ENCODE data around the gene TIMP3.

TIMP3 gene

GRCh38 chr22:32824531-32825312, 23.2 kb downstream of the TIMP3 start:
- DNase-seq (ENCODE audit: low read depth): no peak
- Histone ChIP-seq H3K4me3 (ENCODE audit: low read length) (no peak overlapping the region), H3K4me1 (ENCODE audit: control insufficient read depth, insufficient read depth, low read length) (peaks cover 17% of the 10 kb centered on the region), H3K9me3 (ENCODE audit: control insufficient read depth, low read length) (no peaks in the 10 kb centered on the region), H3K36me3 (ENCODE audit: control insufficient read depth, insufficient read depth, low read length, severe bottlenecking) (peaks cover 58% of the 10 kb centered on the region), H3K9ac (ENCODE audit: low read length) (no peak overlapping the region), H3K27me3 (replicated peaks; ENCODE audit: control insufficient read depth, insufficient read depth, low read length) (no peaks in the 10 kb centered on the region)

- no peaks in the 10 kb centered on the region for H3K9me3 ChIP-seq (ENCODE audit: control insufficient read depth, low read length)
- peaks cover 17% of the 10 kb centered on the region for H3K4me1 ChIP-seq (ENCODE audit: control insufficient read depth, insufficient read depth, low read length)
- H3K4me3 ChIP-seq (ENCODE audit: low read length): no peak overlapping the region
- H3K36me3 ChIP-seq (ENCODE audit: control insufficient read depth, insufficient read depth, low read length, severe bottlenecking): peaks cover 59% of the 10 kb centered on the region
- no peaks in the 10 kb centered on the region for H3K27me3 ChIP-seq (replicated peaks; ENCODE audit: control insufficient read depth, insufficient read depth, low read length)
- DNase-seq (ENCODE audit: low read depth): no peak
- peak overlapping the region; percentile 20 for H3K9ac ChIP-seq (ENCODE audit: low read length)
Measured at GRCh38 chr22:32826537-32826936, 25.0 kb downstream of the TIMP3 start.

GRCh38 chr22:32827049-32827602, 25.6 kb downstream of the TIMP3 start:
- no peaks in the 10 kb centered on the region for H3K9me3 ChIP-seq (ENCODE audit: control insufficient read depth, low read length)
- peak overlapping the region; percentile 20 for H3K9ac ChIP-seq (ENCODE audit: low read length)
- H3K4me1 ChIP-seq (ENCODE audit: control insufficient read depth, insufficient read depth, low read length): peaks cover 17% of the 10 kb centered on the region
- H3K27me3 ChIP-seq (replicated peaks; ENCODE audit: control insufficient read depth, insufficient read depth, low read length): no peaks in the 10 kb centered on the region
- H3K4me3 ChIP-seq (ENCODE audit: low read length): no peak overlapping the region
- no peak for DNase-seq (ENCODE audit: low read depth)
- H3K36me3 ChIP-seq (ENCODE audit: control insufficient read depth, insufficient read depth, low read length, severe bottlenecking): peaks cover 63% of the 10 kb centered on the region

GRCh38 chr22:32828150-32828549, 26.6 kb downstream of the TIMP3 start:
- peaks cover 66% of the 10 kb centered on the region for H3K36me3 ChIP-seq (ENCODE audit: control insufficient read depth, insufficient read depth, low read length, severe bottlenecking)
- no peak overlapping the region for H3K4me3 ChIP-seq (ENCODE audit: low read length)
- peaks cover 17% of the 10 kb centered on the region for H3K4me1 ChIP-seq (ENCODE audit: control insufficient read depth, insufficient read depth, low read length)
- H3K9me3 ChIP-seq (ENCODE audit: control insufficient read depth, low read length): no peaks in the 10 kb centered on the region
- no peaks in the 10 kb centered on the region for H3K27me3 ChIP-seq (replicated peaks; ENCODE audit: control insufficient read depth, insufficient read depth, low read length)
- no peak for DNase-seq (ENCODE audit: low read depth)
- peak overlapping the region; percentile 7 for H3K9ac ChIP-seq (ENCODE audit: low read length)

GRCh38 chr22:32828561-32828960, 27.1 kb downstream of the TIMP3 start:
- no peak for DNase-seq (ENCODE audit: low read depth)
- Histone ChIP-seq H3K4me1 (ENCODE audit: control insufficient read depth, insufficient read depth, low read length) (peaks cover 17% of the 10 kb centered on the region), H3K9ac (ENCODE audit: low read length) (peak overlapping the region; percentile 7), H3K36me3 (ENCODE audit: control insufficient read depth, insufficient read depth, low read length, severe bottlenecking) (peaks cover 68% of the 10 kb centered on the region), H3K9me3 (ENCODE audit: control insufficient read depth, low read length) (no peaks in the 10 kb centered on the region), H3K4me3 (ENCODE audit: low read length) (no peak overlapping the region), H3K27me3 (replicated peaks; ENCODE audit: control insufficient read depth, insufficient read depth, low read length) (no peaks in the 10 kb centered on the region)

- Histone ChIP-seq H3K9ac (ENCODE audit: low read length) (no peak overlapping the region), H3K36me3 (ENCODE audit: control insufficient read depth, insufficient read depth, low read length, severe bottlenecking) (peaks cover 71% of the 10 kb centered on the region), H3K4me1 (ENCODE audit: control insufficient read depth, insufficient read depth, low read length) (peaks cover 17% of the 10 kb centered on the region), H3K4me3 (ENCODE audit: low read length) (no peak overlapping the region), H3K27me3 (replicated peaks; ENCODE audit: control insufficient read depth, insufficient read depth, low read length) (no peaks in the 10 kb centered on the region), H3K9me3 (ENCODE audit: control insufficient read depth, low read length) (no peaks in the 10 kb centered on the region)
- no peak for DNase-seq (ENCODE audit: low read depth)
Measured at GRCh38 chr22:32829451-32829851, 27.9 kb downstream of the TIMP3 start.

GRCh38 chr22:32830473-32830872, 29.0 kb downstream of the TIMP3 start:
- Histone ChIP-seq H3K27me3 (replicated peaks; ENCODE audit: control insufficient read depth, insufficient read depth, low read length) (no peaks in the 10 kb centered on the region), H3K4me1 (ENCODE audit: control insufficient read depth, insufficient read depth, low read length) (peaks cover 17% of the 10 kb centered on the region), H3K9ac (ENCODE audit: low read length) (no peak overlapping the region), H3K4me3 (ENCODE audit: low read length) (no peak overlapping the region), H3K36me3 (ENCODE audit: control insufficient read depth, insufficient read depth, low read length, severe bottlenecking) (peaks cover 78% of the 10 kb centered on the region), H3K9me3 (ENCODE audit: control insufficient read depth, low read length) (no peaks in the 10 kb centered on the region)
- no peak for DNase-seq (ENCODE audit: low read depth)

DNA sequence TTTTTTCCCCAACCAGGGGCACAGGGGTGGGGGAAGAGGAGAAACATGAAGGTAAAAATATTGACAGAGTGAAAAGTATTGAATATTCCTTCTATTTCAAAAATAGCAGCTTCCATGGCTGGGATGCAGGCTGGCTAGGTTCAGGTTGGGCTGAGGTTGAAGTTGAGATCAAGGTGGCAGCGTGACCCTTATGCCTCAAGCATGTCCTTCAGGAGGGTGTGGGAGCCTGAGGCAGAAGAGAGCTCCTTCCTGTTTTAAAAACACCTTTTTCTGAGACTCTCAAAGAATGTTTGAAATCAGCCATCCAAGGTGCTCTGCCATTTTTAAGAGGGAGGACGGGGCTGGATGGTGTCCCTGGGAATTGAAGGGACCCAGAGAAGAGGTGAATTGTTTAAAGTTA, 29.5 kb downstream of the TIMP3 start:
- Histone ChIP-seq H3K4me3 (ENCODE audit: low read length) (no peak overlapping the region), H3K9me3 (ENCODE audit: control insufficient read depth, low read length) (no peaks in the 10 kb centered on the region), H3K36me3 (ENCODE audit: control insufficient read depth, insufficient read depth, low read length, severe bottlenecking) (peaks cover 83% of the 10 kb centered on the region), H3K27me3 (replicated peaks; ENCODE audit: control insufficient read depth, insufficient read depth, low read length) (no peaks in the 10 kb centered on the region), H3K9ac (ENCODE audit: low read length) (peak overlapping the region; percentile 11), H3K4me1 (ENCODE audit: control insufficient read depth, insufficient read depth, low read length) (peaks cover 17% of the 10 kb centered on the region)
- DNase-seq (ENCODE audit: low read depth): no peak

DNA sequence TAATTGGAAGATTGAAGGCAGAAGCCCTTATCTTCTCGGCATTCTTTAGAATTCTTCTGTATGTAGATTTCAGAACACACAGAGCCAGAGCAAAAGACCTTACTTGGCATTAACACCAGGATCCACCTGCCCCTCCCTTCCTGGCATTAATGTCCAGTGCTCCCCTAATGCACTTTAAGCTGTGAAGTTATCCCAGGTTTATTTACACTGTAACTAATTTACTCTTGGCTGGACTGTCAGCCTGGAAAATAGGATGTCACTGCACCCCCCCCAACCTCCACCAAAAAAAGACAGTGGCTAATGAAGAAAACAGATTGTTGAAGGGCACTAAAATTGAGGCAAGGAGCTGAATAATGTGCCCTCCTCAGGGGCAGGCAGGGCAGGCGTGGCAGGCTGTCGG, 30.1 kb downstream of the TIMP3 start:
- Histone ChIP-seq H3K27me3 (replicated peaks; ENCODE audit: control insufficient read depth, insufficient read depth, low read length) (no peaks in the 10 kb centered on the region), H3K9ac (ENCODE audit: low read length) (peak overlapping the region; percentile 11), H3K36me3 (ENCODE audit: control insufficient read depth, insufficient read depth, low read length, severe bottlenecking) (peaks cover 89% of the 10 kb centered on the region), H3K4me3 (ENCODE audit: low read length) (no peak overlapping the region), H3K9me3 (ENCODE audit: control insufficient read depth, low read length) (no peaks in the 10 kb centered on the region), H3K4me1 (ENCODE audit: control insufficient read depth, insufficient read depth, low read length) (peaks cover 15% of the 10 kb centered on the region)
- no peak for DNase-seq (ENCODE audit: low read depth)

DNA sequence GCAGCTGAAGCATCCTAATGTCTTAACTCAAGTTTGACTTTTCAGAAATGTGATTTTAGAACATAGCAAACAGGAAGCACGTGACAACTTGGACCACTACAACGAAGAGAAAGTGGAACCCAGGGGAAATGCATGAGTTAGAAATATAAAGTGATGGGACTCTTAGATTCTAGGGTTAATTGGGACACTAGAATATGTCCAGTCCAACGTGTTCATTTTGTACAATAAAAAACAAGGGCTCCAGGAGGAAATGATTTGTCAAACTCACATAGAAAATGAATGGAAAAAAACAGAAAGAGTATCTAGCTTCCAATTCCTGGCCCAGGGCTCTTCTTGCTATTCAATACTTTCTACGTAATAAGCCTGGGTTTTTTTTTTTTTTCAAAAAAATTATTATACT, 30.7 kb downstream of the TIMP3 start:
- Histone ChIP-seq H3K27me3 (replicated peaks; ENCODE audit: control insufficient read depth, insufficient read depth, low read length) (no peaks in the 10 kb centered on the region), H3K4me1 (ENCODE audit: control insufficient read depth, insufficient read depth, low read length) (peaks cover 9% of the 10 kb centered on the region), H3K9me3 (ENCODE audit: control insufficient read depth, low read length) (no peaks in the 10 kb centered on the region), H3K4me3 (ENCODE audit: low read length) (no peak overlapping the region), H3K36me3 (ENCODE audit: control insufficient read depth, insufficient read depth, low read length, severe bottlenecking) (peaks cover 90% of the 10 kb centered on the region), H3K9ac (ENCODE audit: low read length) (no peak overlapping the region)
- no peak for DNase-seq (ENCODE audit: low read depth)

GRCh38 chr22:32836280-32837123, 35.0 kb downstream of the TIMP3 start:
- H3K9me3 ChIP-seq (ENCODE audit: control insufficient read depth, low read length): no peaks in the 10 kb centered on the region
- peaks cover 77% of the 10 kb centered on the region for H3K36me3 ChIP-seq (ENCODE audit: control insufficient read depth, insufficient read depth, low read length, severe bottlenecking)
- H3K27me3 ChIP-seq (replicated peaks; ENCODE audit: control insufficient read depth, insufficient read depth, low read length): no peaks in the 10 kb centered on the region
- H3K4me3 ChIP-seq (ENCODE audit: low read length): no peak overlapping the region
- H3K9ac ChIP-seq (ENCODE audit: low read length): no peak overlapping the region
- DNase-seq (ENCODE audit: low read depth): peak; percentile 51
- peaks cover 9% of the 10 kb centered on the region for H3K4me1 ChIP-seq (ENCODE audit: control insufficient read depth, insufficient read depth, low read length)

Data from adipocyte (in vitro differentiated cells).